Nephron progenitor cell (in vitro differentiated cells): Measurements from ENCODE around the gene DGCR8.

Source experiments
- DNase-seq: peaks from one replicate; pipeline ENCODE4 v3.0.0; 2021
- H3K27ac Mint-ChIP-seq: 2 replicates; pipeline ENCODE4 v1.8.0; 2021; ENCODE audit warnings: mild to moderate bottlenecking, moderate library complexity, mixed read lengths
- H3K27me3 Mint-ChIP-seq: 2 replicates; pipeline ENCODE4 v1.8.0; 2021; ENCODE audit warnings: mild to moderate bottlenecking, low read depth, mixed read lengths; ENCODE audit not compliant: poor library complexity
- H3K36me3 Mint-ChIP-seq: 2 replicates; pipeline ENCODE4 v1.8.0; 2021; ENCODE audit warnings: low read depth, mixed read lengths
- H3K4me1 Mint-ChIP-seq: 2 replicates; pipeline ENCODE4 v1.8.0; 2021; ENCODE audit warnings: mixed read lengths
- H3K4me3 Mint-ChIP-seq: 2 replicates; pipeline ENCODE4 v1.8.0; 2021; ENCODE audit warnings: mild to moderate bottlenecking, moderate library complexity, mixed read lengths
- H3K9me3 Mint-ChIP-seq: 2 replicates; pipeline ENCODE4 v1.8.0; 2021; ENCODE audit warnings: mild to moderate bottlenecking, moderate library complexity, mixed read lengths
- TF ChIP-seq, protein P1 (sequence below): fragments of 200-600 bp; sonication (generic); IDR thresholded peaks from 2 replicates; pipeline ENCODE4 v1.5.0; 2021; ENCODE audit warnings: antibody characterized with exemption

Gene DGCR8

DNA sequence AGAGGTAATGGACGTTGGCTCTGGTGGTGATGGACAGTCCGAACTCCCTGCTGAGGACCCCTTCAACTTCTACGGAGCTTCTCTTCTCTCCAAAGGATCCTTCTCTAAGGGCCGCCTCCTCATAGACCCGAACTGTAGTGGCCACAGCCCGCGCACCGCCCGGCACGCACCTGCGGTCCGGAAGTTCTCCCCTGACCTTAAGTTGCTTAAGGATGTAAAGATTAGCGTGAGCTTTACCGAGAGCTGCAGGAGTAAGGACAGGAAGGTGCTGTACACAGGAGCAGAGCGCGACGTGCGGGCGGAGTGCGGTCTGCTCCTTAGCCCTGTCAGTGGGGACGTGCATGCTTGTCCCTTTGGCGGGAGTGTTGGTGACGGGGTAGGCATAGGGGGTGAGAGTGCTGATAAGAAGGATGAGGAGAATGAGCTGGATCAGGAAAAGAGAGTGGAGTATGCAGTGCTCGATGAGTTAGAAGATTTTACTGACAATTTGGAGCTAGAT is 6.1 kb downstream of the DGCR8 start:
- peaks cover 45% of the 10 kb centered on the region for H3K4me1 Mint-ChIP-seq
- TF ChIP-seq, protein P1, sequence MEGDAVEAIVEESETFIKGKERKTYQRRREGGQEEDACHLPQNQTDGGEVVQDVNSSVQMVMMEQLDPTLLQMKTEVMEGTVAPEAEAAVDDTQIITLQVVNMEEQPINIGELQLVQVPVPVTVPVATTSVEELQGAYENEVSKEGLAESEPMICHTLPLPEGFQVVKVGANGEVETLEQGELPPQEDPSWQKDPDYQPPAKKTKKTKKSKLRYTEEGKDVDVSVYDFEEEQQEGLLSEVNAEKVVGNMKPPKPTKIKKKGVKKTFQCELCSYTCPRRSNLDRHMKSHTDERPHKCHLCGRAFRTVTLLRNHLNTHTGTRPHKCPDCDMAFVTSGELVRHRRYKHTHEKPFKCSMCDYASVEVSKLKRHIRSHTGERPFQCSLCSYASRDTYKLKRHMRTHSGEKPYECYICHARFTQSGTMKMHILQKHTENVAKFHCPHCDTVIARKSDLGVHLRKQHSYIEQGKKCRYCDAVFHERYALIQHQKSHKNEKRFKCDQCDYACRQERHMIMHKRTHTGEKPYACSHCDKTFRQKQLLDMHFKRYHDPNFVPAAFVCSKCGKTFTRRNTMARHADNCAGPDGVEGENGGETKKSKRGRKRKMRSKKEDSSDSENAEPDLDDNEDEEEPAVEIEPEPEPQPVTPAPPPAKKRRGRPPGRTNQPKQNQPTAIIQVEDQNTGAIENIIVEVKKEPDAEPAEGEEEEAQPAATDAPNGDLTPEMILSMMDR, result no peak
- no peaks in the 10 kb centered on the region for H3K9me3 Mint-ChIP-seq
- H3K27me3 Mint-ChIP-seq, result no peaks in the 10 kb centered on the region
- DNase-seq, result no peak
- H3K36me3 Mint-ChIP-seq, result peaks cover 57% of the 10 kb centered on the region
- peak overlapping the region; percentile 80 for H3K27ac Mint-ChIP-seq
- no peak overlapping the region for H3K4me3 Mint-ChIP-seq

DNA sequence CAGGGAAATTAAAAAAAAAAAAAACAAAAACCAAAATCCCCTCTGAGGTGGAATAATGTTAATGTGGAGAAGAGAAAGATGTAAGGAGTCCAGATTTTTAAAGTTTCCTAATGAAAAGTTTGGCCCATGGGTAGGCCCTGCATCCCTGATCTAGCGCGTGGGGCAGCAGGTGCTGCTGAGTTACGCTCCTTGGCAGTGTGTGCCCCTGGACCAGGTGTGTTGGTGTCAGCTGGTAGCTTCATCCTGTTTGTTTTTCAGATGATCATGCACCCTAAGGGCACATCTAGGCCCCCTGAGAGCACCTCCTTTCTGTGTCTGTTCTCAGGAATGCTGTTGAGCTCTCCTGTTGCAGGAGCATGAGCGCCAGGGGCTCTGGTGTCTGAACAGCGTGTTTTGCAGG is 6.7 kb downstream of the DGCR8 start:
- TF ChIP-seq, protein P1, result no peak
- H3K9me3 Mint-ChIP-seq, result no peaks in the 10 kb centered on the region
- peak overlapping the region; percentile 80 for H3K27ac Mint-ChIP-seq
- no peaks in the 10 kb centered on the region for H3K27me3 Mint-ChIP-seq
- no peak for DNase-seq
- peaks cover 63% of the 10 kb centered on the region for H3K36me3 Mint-ChIP-seq
- peaks cover 39% of the 10 kb centered on the region for H3K4me1 Mint-ChIP-seq
- no peak overlapping the region for H3K4me3 Mint-ChIP-seq

DNA sequence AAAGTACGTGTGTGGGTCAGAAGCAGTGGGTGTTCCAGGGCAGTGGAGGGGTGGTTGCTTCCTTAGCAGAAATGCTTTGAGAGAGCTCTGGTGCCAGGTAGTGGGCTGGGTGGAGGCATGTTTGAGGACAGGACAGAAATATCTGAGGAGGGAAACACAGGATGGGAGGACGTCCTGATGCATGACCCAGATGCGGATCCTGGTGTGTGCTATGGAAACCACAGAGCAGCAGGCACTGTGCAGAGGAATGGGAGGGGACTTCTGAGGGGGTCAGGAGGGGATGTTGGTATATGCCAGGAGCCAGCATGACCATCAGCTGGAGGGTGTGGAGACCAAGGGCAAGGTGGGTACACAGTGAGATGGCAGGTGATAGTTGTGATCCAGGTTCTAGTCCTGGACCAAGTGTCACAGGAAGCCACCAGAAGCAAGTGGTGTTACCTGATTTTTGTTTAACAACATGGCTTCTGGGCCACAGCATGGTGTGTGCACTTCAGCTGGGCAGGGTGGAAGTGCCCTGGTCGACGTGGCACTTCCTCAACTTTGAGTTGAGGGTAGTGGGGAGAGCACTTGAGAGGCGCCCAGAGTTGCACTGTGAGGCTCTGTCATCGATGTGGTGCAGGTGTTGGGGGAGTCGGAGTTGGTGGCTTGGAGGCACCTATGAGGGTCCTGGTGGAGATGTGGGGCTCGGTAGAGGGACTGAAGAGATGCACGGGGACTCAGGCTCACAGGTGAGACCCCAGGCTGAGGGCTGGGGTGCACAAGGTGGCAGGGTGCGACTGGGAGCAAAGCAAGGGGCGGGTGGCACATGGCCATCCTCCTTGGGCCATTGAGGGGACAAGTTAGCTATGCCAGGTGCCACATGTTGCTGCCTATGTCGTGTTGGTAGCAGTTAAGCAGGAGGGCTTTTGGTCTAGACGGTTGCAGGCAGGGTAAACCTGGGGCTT is 7.5 kb downstream of the DGCR8 start:
- Mint-ChIP-seq H3K27me3 (no peaks in the 10 kb centered on the region), H3K4me3 (no peak overlapping the region), H3K4me1 (peaks cover 32% of the 10 kb centered on the region), H3K36me3 (peaks cover 71% of the 10 kb centered on the region), H3K9me3 (no peaks in the 10 kb centered on the region), H3K27ac (peak overlapping the region; percentile 15)
- no peak for DNase-seq
- TF ChIP-seq, protein P1, result no peak

DNA sequence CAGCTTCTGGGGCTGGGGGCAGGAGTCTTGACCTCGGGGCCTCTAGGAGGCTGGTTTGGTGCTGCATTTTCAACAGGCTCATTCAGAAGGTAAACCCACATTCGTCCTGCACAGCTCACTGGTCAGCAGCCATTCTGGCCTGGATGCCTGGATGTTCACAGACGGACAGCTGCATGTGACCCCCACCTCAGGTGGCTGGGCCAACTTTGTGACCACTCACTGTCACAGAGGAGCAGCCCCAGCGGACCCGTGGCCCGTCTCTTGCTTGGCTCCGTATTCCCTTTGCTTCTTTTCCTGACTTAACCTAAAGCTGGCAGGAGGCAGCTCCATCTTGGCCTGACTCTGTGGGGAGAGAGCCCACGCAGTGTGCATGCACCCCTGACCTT is 8.2 kb downstream of the DGCR8 start:
- H3K27ac Mint-ChIP-seq, result no peak overlapping the region
- H3K36me3 Mint-ChIP-seq, result peaks cover 77% of the 10 kb centered on the region
- H3K9me3 Mint-ChIP-seq, result no peaks in the 10 kb centered on the region
- no peak overlapping the region for H3K4me3 Mint-ChIP-seq
- TF ChIP-seq, protein P1, result no peak
- H3K4me1 Mint-ChIP-seq, result peaks cover 25% of the 10 kb centered on the region
- DNase-seq, result no peak
- no peaks in the 10 kb centered on the region for H3K27me3 Mint-ChIP-seq

DNA sequence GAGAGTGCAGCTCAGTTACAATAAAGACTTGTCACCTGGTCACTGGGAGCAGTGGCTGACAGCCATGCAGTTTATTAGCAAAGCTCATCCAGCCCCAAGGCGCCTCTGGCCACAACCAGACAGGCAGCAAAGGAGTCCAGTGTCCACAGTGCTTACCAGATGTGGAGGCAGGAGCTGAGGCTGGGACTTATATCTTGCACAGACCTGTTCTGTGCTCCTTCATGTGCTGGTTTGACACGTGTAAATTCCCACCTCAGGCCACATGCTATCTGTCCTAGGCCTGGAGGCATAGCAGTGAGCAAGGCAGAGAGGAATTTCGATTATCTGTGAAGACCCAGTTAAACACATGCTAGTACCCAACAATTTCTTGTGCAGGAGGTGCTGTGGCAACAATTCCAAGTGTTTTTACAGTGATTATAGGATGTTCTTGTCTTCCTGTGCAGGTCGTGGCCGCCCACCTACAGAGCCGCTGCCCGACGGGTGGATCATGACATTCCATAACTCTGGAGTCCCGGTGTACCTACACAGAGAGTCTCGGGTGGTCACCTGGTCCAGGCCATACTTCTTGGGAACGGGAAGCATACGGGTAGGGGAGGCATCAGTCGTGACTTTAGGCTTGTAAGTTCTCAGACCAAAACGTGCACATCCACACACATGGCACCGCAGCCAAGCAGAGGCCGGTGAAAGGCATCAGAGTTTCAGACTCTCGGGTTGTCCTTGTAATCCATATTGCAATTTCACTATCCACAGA is 9.4 kb downstream of the DGCR8 start:
- Mint-ChIP-seq H3K27me3 (no peaks in the 10 kb centered on the region), H3K4me3 (no peak overlapping the region), H3K36me3 (peaks cover 88% of the 10 kb centered on the region), H3K27ac (peak overlapping the region; percentile 32), H3K9me3 (no peaks in the 10 kb centered on the region), H3K4me1 (peaks cover 14% of the 10 kb centered on the region)
- DNase-seq, result no peak
- TF ChIP-seq, protein P1, result no peak
